Measurements from ENCODE around the gene ADCYAP1R1. TPM values are rescaled to one million over a fixed set of nuclear protein-coding genes. Genes with fewer than 3 reads are reported as not detected.

ADCYAP1R1 gene
- polyA plus RNA-seq, 1 donor from 2014 or later: 8.6 TPM

- H4K20me1 ChIP-seq (ENCODE audit: insufficient read depth): no peaks in the 10 kb centered on the region
- peaks cover 16% of the 10 kb centered on the region for H3K27me3 ChIP-seq (ENCODE audit: insufficient read depth, low read depth, low read length)
- no peaks in the 10 kb centered on the region for H3K9me3 ChIP-seq (ENCODE audit: low read length)
- H3K27ac ChIP-seq (ENCODE audit: low read length): no peak overlapping the region
- no peak overlapping the region for H3K4me2 ChIP-seq (ENCODE audit: low read length)
- H3F3A ChIP-seq (ENCODE audit: insufficient read depth, low read length, poor library complexity, severe bottlenecking): no peaks in the 10 kb centered on the region
- no peaks in the 10 kb centered on the region for H3K79me2 ChIP-seq (replicated peaks; ENCODE audit: insufficient read depth, low read length)
- H3K9ac ChIP-seq (ENCODE audit: low read length): no peak overlapping the region
- TF ChIP-seq TAF1 (IDR thresholded peaks at IDR 0.05; ENCODE audit: low read depth) (no peak), POLR2AphosphoS5 (IDR thresholded peaks at IDR 0.05) (no peak), CTCF (IDR thresholded peaks at IDR 0.05; ENCODE audit: poor library complexity, severe bottlenecking) (no peak), RAD21 (conservative IDR thresholded peaks at IDR 0.05) (no peak), EP300 (conservative IDR thresholded peaks at IDR 0.05; ENCODE audit: poor library complexity, severe bottlenecking) (no peak), EZH2 (IDR thresholded peaks at IDR 0.05; ENCODE audit: borderline replicate concordance, insufficient read depth, low read length, poor library complexity, severe bottlenecking) (no peak), MXI1 (conservative IDR thresholded peaks at IDR 0.05; ENCODE audit: poor library complexity, severe bottlenecking) (no peak), REST (IDR thresholded peaks at IDR 0.05; ENCODE audit: borderline replicate concordance) (no peak)
- no peak overlapping the region for H3K4me3 ChIP-seq (ENCODE audit: low read length)
- no peaks in the 10 kb centered on the region for H3K9me2 ChIP-seq (ENCODE audit: insufficient read depth, low read length)
- H2AFZ ChIP-seq (ENCODE audit: low read depth, low read length): no peak overlapping the region
- no peaks in the 10 kb centered on the region for H3K36me3 ChIP-seq (ENCODE audit: insufficient read depth, low read length)
Observed at GRCh38 chr7:31055471-31055870, 3.4 kb downstream of the ADCYAP1R1 start.

GRCh38 chr7:31056775-31057346 is 4.8 kb downstream of the ADCYAP1R1 start:
- Histone ChIP-seq H3K9me3 (ENCODE audit: low read length) (no peaks in the 10 kb centered on the region), H3K9me2 (ENCODE audit: insufficient read depth, low read length) (no peaks in the 10 kb centered on the region), H3K79me2 (replicated peaks; ENCODE audit: insufficient read depth, low read length) (no peaks in the 10 kb centered on the region), H3K4me2 (ENCODE audit: low read length) (no peak overlapping the region), H4K20me1 (ENCODE audit: insufficient read depth) (no peaks in the 10 kb centered on the region), H3K27me3 (ENCODE audit: insufficient read depth, low read depth, low read length) (peaks cover 16% of the 10 kb centered on the region), H3K9ac (ENCODE audit: low read length) (no peak overlapping the region), H3K27ac (ENCODE audit: low read length) (no peak overlapping the region), H2AFZ (ENCODE audit: low read depth, low read length) (no peak overlapping the region), H3F3A (ENCODE audit: insufficient read depth, low read length, poor library complexity, severe bottlenecking) (no peaks in the 10 kb centered on the region), H3K4me3 (ENCODE audit: low read length) (no peak overlapping the region), H3K36me3 (ENCODE audit: insufficient read depth, low read length) (no peaks in the 10 kb centered on the region)
- TF ChIP-seq CTCF (IDR thresholded peaks at IDR 0.05; ENCODE audit: poor library complexity, severe bottlenecking): no peak
- TF ChIP-seq EZH2 (IDR thresholded peaks at IDR 0.05; ENCODE audit: borderline replicate concordance, insufficient read depth, low read length, poor library complexity, severe bottlenecking): no peak
- TF ChIP-seq POLR2AphosphoS5 (IDR thresholded peaks at IDR 0.05): no peak
- no peak for TF ChIP-seq EP300 (conservative IDR thresholded peaks at IDR 0.05; ENCODE audit: poor library complexity, severe bottlenecking)
- no peak for TF ChIP-seq SMC3 (conservative IDR thresholded peaks at IDR 0.05; ENCODE audit: poor library complexity)

Data from neural cell (in vitro differentiated cells).